Activated CD8-positive, alpha-beta memory T cell treated with anti-CD3 and anti-CD28 coated beads, Interleukin-2, amount 10 ng/mL, durations not matched to agents 7 days and 5 days (primary cell): Measurements from ENCODE around the gene ZNF735. TPM values are rescaled to one million over a fixed set of nuclear protein-coding genes. Genes with fewer than 3 reads are reported as not detected.
"Not testable (repeated sequence)": the region's sequence is repeated elsewhere in the genome, so short reads cannot be mapped to it uniquely, and the experiment has no call there.

ENCODE experiments used
- ATAC-seq: fragments of 150-1000 bp; cut with Tn5 transposase; one replicate; pipeline ENCODE4 v1.10.0; 2021; ENCODE audit warnings: moderate library complexity
- CTCF ChIA-PET: fragments of 350-600 bp; sonication (Branson Sonifier 250); formaldehyde crosslinking; loops from one replicate; lab custom pipeline; 2021; ENCODE audit warnings: antibody characterized with exemption; lab: Charles Lee
- DNase-seq: peaks from one replicate; pipeline ENCODE4 v3.0.0-alpha.2; 2020
- H3K27ac Mint-ChIP-seq: one replicate; pipeline ENCODE4 v1.8.0; 2021; ENCODE audit warnings: mild to moderate bottlenecking, mixed read lengths
- H3K27me3 Mint-ChIP-seq: one replicate; pipeline ENCODE4 v1.8.0; 2021; ENCODE audit warnings: mixed read lengths
- H3K36me3 Mint-ChIP-seq: one replicate; pipeline ENCODE4 v1.8.0; 2021; ENCODE audit warnings: mild to moderate bottlenecking, mixed read lengths
- H3K4me1 Mint-ChIP-seq: one replicate; pipeline ENCODE4 v1.8.0; 2021; ENCODE audit warnings: mixed read lengths
- H3K4me3 Mint-ChIP-seq: one replicate; pipeline ENCODE4 v1.8.0; 2021; ENCODE audit warnings: mild to moderate bottlenecking, moderate library complexity, mixed read lengths
- H3K9me3 Mint-ChIP-seq: one replicate; pipeline ENCODE4 v1.8.0; 2022; ENCODE audit warnings: low read depth, mixed read lengths
- total RNA-seq, 2 experiments: library from RNA; stranded (reverse); gene quantifications; one replicate each; pipeline ENCODE4 v1.2.3, GENCODE V29; 2021

The ZNF735 gene
- total RNA-seq, 2 experiments from 2014 or later = not detected

DNA sequence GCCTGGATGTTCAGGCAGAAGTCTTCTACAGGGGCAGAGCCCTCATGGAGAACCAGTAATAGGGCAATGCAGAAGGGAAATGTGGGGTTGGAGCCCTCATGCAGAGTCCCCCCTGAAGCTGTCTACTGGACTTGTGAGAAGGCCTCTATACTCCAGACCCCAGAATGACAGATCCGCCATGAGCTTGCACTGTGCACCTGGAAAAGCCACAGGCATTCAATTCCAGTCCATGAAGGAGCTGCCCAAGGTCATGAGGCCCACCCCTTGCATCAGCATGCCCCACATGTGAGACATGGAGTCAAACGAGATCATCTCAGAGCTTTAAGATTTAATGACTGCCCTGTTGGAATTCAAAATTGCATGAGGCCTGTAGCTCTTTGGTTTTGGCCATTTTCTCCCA is 16.4 kb downstream of the ZNF735 start:
- DNase-seq (no peak), ATAC-seq (no peak)
- no peaks in the 10 kb centered on the region for H3K27me3 Mint-ChIP-seq
- H3K4me3 Mint-ChIP-seq = no peak overlapping the region
- no peaks in the 10 kb centered on the region for H3K36me3 Mint-ChIP-seq
- CTCF ChIA-PET = no interaction called here
- no peak overlapping the region for H3K27ac Mint-ChIP-seq
- peaks cover 40% of the 10 kb centered on the region for H3K9me3 Mint-ChIP-seq
- H3K4me1 Mint-ChIP-seq = no peaks in the 10 kb centered on the region

DNA sequence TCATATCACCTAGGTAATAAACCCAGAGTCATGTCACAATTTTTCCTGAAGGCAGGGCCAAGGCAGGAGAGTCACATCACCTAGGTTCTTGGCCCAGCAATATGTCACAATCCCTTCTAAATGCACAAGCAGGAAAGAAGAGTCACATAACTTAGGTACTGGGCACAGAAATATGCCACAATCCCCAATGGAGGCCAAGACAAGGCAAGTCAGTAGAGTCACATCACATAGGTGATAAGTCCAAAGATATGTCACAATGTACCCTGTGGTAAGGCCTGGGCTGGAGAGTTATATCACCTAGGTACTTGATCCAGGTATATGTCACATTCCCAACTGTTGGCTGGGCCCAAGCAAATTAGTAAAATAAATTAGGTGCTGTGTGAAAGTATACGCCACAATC is 21.2 kb downstream of the ZNF735 start, which contains the start of gene ZNF679:
Gene ZNF679 (plus strand): TSS at position 301 of the 400 bp plus-strand sequence. CDS start 20,644 bp downstream, outside the sequence.
- CTCF ChIA-PET, DNase-seq, H3K27me3 Mint-ChIP-seq, H3K36me3 Mint-ChIP-seq, ATAC-seq, H3K4me3 Mint-ChIP-seq, H3K27ac Mint-ChIP-seq, H3K4me1 Mint-ChIP-seq: not testable (repeated sequence)
- peaks cover 26% of the 10 kb centered on the region for H3K9me3 Mint-ChIP-seq

DNA sequence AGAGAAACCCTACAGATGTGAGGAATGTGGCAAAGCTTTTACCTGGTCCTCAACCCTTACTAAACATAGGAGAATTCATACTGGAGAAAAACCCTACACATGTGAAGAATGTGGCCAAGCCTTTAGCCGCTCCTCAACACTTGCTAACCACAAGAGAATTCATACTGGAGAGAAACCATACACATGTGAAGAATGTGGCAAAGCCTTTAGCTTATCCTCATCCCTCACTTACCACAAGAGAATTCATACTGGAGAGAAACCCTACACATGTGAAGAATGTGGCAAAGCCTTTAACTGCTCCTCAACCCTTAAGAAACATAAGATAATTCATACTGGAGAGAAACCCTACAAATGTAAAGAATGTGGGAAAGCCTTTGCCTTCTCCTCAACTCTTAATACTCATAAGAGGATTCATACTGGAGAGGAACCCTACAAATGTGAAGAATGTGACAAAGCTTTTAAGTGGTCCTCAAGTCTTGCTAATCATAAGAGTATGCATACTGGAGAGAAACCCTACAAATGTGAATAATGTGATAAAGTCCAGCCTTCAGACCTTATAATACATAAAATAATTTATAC is 59.4 kb downstream of the ZNF735 start:
- no peak for ATAC-seq
- peaks cover 35% of the 10 kb centered on the region for H3K9me3 Mint-ChIP-seq
- H3K27ac Mint-ChIP-seq = no peak overlapping the region
- no peak for DNase-seq
- H3K4me1 Mint-ChIP-seq = no peaks in the 10 kb centered on the region
- no peaks in the 10 kb centered on the region for H3K27me3 Mint-ChIP-seq
- CTCF ChIA-PET = no interaction called here
- no peak overlapping the region for H3K4me3 Mint-ChIP-seq
- peaks cover 2% of the 10 kb centered on the region for H3K36me3 Mint-ChIP-seq

Other genes starting within 250 kb of the ZNF735 start
- not detected for gene ZNF722, start 208.4 kb upstream of the ZNF735 start, total RNA-seq
- gene ZNF727, start 161.8 kb upstream of the ZNF735 start, total RNA-seq = not detected
- not detected for gene ZNF679, start 21.3 kb downstream of the ZNF735 start, total RNA-seq
- gene ZNF736, start 106.8 kb downstream of the ZNF735 start, total RNA-seq = 10 to 100 TPM; 20.1 to 28.7 TPM